Testis (tissue), 2 donors: Measurements from ENCODE around the gene POGK.

Experiments
- CTCF ChIP-seq, 3 experiments: fragments of 450-650 bp in 2 of 3; fragments of 200-600 bp in 1 of 3; sonication (generic) in 1 of 3; IDR thresholded peaks; one replicate each; pipeline ENCODE4 v1.5.1; 2016 to 2019; ENCODE audit warnings: antibody characterized with exemption in 3 of 3, mild to moderate bottlenecking in 2 of 3, moderate library complexity in 1 of 3
- POLR2A ChIP-seq: fragments of 450-650 bp; IDR thresholded peaks from one replicate; pipeline ENCODE4 v1.6.1; 2017; ENCODE audit warnings: antibody characterized with exemption, mild to moderate bottlenecking, moderate library complexity

DNA sequence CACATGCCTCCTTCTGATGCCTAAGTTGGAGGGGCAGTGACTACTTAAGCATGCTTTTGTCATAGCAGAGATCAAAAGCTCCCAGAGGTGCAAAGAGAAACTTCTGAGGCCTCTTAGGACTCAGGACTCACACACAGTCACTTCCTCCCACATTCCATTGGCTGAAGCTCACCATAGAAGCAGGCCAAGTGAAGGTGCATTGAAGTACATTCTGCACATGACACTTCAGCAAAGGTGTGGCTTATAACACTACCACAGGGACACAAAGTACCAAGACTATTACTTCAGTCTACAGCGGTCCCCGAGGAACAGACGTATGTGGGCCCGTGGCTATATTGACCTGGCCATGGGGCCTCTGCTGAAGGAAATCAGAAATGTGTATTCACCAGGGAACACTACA lies 2.5 kb upstream of the POGK start:
- no peak for TF ChIP-seq CTCF (IDR thresholded peaks at IDR 0.05)
- no peak for TF ChIP-seq POLR2A
